DOHH2 (cell line): Measurements from ENCODE around the gene SLC16A12.

Source experiments
- EZH2phosphoT487 ChIP-seq: fragments of 200-600 bp; sonication (generic); IDR thresholded peaks from 2 replicates; pipeline ENCODE4 v1.6.1; 2017; ENCODE audit warnings: borderline replicate concordance, mild to moderate bottlenecking, antibody characterized with exemption, low read length, moderate library complexity, mixed read lengths
- TF ChIP-seq, protein P1 (sequence below): fragments of 200-600 bp; sonication (generic); IDR thresholded peaks from one replicate; pipeline ENCODE4 v1.5.1; 2014; ENCODE audit warnings: antibody characterized with exemption, mild to moderate bottlenecking, low read depth, low read length; ENCODE audit not compliant: poor library complexity, severe bottlenecking

DNA sequence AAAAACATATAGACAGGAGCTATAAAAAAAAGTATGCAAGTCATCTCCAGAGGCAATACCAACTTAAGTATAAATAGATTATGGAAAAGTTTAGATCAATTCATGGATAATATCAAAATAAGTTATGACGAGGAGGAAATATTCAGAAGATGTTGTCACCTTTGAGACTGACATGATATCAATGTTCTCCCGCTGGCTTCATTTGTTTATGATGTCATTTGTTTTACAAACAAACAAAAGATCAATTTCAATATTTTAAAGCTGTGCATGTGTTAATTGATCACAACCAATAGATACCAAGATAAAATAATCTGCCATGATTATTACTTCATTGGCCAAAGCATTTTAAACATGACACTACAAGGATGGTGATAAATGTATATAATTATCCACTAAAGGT lies 43.5 kb downstream of the SLC16A12 start:
- TF ChIP-seq, protein P1, sequence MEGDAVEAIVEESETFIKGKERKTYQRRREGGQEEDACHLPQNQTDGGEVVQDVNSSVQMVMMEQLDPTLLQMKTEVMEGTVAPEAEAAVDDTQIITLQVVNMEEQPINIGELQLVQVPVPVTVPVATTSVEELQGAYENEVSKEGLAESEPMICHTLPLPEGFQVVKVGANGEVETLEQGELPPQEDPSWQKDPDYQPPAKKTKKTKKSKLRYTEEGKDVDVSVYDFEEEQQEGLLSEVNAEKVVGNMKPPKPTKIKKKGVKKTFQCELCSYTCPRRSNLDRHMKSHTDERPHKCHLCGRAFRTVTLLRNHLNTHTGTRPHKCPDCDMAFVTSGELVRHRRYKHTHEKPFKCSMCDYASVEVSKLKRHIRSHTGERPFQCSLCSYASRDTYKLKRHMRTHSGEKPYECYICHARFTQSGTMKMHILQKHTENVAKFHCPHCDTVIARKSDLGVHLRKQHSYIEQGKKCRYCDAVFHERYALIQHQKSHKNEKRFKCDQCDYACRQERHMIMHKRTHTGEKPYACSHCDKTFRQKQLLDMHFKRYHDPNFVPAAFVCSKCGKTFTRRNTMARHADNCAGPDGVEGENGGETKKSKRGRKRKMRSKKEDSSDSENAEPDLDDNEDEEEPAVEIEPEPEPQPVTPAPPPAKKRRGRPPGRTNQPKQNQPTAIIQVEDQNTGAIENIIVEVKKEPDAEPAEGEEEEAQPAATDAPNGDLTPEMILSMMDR: no peak
- TF ChIP-seq EZH2phosphoT487: no peak
